NCI-H1048 (cell line): ENCODE data around the gene PPOX.

Experiments
- DNase-seq: peaks from one replicate; lab custom pipeline; 2025; lab: John Stamatoyannopoulos, UW

PPOX gene

DNA sequence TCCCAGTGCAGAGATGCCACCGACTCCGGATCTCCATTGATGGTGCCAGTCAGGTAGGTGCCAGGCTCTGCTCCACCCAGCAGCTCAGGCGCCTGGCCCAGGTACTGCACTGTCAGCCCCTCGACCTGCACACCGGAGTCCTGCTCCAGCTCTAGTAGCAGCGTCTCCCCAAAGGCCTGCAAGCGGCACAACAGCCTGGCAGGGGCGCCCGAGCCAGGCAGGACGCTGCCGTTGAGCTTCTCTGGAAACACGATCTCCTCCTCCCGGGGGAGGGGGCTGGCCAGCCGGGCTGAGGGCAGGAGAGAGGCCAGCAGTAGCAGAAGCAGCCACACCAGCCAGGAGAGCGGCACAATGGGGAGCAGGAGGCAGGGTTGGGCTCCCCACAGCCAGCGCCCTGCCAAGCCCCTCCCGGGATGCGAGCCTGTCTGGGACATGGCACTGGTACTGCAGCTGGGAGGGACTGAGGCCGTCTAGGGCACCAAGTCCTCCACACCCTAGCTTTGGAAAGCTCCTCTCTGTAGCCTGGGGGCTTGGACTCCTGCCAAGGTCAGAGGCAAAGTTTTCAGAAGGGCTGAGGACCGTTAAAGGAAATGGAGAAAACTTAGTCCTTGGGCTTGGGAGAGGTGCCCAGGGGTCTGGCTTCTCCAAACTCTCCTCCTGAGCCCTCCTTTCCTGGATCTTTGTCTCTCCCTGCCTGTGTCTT, 32.1 kb downstream of the PPOX start:
- no peak for DNase-seq

GRCh38 chr1:161198897-161199431, 32.7 kb downstream of the PPOX start, which contains the start of gene ADAMTS4:
TSS of gene ADAMTS4 (minus strand) at chr1:161199054. CDS start at chr1:161198627, 427 bp downstream.
- no peak for DNase-seq

DNA sequence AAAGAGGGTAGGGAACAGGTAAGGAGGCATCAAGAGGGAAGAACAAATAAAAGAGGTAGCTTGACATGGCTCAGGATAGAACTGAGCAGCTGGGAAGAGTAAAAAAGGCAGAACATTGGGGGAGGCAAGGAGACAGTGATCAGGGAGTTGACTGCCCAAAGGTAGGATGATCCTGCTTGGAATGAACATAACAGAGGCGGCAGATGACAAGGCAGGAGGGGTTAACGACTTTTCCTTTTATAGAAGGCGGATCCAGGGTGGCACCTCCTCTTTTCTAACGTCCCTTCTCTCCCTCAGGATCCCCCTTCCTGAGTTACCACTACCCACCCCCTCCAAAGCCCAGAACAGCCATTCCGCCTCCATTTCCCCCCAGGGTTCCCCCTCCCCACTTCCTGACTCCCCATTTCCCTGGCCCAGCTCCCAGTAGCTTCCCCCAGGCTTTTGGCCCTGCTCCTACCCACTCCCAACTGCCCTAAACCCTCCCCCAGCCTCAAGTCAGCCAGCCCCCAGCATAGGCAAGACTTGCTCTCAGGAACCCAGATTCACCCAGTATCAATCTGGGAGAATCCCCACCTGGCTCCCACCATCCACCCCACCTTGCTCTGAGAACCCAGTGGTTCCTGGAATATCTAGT, 33.4 kb downstream of the PPOX start:
- DNase-seq, result no peak

DNA sequence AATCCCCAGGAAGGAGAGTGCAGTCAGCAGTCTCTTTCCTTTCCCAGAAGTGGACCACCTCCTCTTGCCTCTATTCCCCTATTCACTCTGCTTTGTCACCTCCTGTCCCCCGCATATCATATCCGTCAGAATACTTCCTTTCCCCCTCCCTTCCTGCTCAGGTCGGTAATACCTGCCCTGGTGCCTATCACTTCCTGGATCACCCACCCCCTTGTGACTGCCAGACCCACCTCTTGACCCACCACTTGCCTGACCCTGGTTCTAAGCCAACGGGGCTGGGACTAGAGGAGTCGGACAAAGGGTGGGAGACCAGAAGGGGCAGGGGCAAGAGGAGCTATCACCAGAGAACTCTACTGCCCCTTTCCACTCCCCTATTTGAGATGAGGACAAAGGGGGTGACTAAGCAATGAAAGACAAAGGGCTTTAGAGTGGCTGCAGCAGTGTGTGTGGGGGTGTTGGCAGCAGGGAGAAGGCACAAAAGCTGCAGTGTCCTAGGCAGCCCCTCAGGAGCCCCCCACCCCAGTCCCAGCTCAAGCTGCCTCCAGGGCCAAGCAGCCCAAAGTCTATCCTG, 34.3 kb downstream of the PPOX start:
- DNase-seq, result no peak

DNA sequence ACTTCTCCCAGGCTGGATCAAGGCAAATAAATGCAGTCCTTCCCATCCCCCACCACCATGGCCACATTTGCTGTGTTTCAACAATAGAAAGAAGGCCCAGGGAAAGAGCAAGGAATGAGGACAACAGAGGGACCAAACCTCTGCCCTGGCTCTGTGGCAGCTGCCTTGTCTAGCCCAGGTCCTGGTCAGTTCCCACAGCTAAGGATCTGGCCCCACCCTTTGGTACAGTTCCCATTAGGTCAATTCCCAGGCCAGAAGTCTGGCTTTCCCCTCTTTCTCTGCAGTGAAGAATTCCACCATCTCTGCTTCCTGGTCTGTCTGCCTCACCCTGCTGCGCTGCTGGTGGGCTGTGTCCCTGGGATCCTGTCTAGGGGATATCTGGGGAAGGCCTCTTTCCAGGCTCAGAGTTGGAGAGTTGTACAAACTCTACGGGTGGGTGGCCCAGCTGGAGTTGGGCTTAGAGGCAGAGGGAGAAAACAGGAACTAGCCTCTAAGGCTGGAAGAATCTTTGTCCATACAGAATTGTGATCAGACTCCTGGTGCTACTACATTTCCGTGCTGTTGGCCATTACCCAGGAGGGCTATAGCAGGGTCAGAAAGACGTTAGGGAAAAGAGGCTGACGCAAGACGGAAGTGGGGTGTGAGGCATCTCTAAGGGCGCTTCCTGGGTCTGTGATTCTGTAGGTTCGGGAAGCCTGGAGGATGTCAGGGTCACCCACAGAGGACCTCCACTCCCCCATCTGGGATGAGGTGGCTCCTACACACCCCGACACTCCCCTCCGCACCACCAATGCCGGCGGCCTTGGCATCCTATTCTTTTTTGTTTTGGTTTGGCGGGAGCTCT, 35.0 kb downstream of the PPOX start:
- DNase-seq, result no peak

GRCh38 chr1:161201836-161202712, 35.8 kb downstream of the PPOX start, which contains the start of gene NDUFS2:
TSS of gene NDUFS2 (plus strand) at chr1:161202367. CDS start at chr1:161202386, 19 bp downstream.
- DNase-seq, result peak; percentile 99

DNA sequence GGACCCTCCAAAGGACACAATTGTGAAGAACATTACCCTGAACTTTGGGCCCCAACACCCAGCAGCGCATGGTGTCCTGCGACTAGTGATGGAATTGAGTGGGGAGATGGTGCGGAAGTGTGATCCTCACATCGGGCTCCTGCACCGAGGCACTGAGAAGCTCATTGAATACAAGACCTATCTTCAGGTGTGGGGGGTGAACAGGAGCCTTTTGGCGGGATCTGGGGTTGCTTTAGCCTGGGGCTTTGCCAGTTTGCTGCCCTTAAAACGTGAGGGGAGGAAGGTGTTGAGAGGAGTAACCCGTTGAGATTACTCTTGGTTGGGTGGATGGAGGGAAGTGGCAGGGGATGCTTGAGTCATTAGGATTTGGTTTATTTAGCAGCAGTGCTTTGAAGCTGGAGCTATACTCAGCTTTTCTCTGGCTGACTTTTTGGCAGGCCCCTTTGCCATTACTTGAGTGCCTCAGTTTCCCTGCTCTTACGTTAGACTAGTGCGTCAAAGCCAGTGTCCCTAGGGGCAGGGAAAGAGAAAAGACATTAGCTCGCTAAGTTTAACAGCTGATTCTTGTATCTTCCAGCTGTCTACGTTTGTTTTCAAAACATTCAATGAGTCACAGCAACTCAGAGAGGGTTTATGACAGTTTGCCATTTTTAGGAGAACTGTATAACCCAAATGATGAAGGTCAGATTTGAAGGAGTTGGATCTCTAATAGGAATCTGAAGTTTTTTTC, 40.4 kb downstream of the PPOX start:
- DNase-seq, result no peak

- DNase-seq, result no peak
Measured at GRCh38 chr1:161207173-161207572, 40.9 kb downstream of the PPOX start.

GRCh38 chr1:161209790-161210409, 43.7 kb downstream of the PPOX start:
- DNase-seq, result peak; percentile 39

DNA sequence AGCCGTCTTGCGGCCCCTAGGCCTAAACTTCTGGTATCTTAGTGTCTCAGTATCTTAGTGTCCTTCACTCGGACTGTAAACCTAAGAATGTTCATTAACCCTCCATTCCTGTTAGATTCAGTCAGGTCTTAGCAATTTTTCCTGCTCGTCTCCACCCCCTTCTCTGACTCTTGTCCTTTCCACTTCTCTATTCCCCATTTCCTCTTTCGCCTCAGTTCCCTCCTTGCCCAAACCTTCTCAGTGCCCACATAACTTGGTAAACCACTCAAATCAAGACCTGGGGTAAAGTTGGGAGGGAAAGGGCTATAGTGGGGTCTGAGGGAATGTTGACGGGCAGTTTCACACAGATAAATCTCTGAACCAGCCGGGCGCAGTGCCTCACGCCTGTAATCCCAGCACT, 48.1 kb downstream of the PPOX start:
- no peak for DNase-seq

GRCh38 chr1:161215076-161215475, 48.9 kb downstream of the PPOX start, which contains the start of gene FCER1G:
TSS of gene FCER1G (plus strand) at chr1:161215295. CDS start at chr1:161215322, 27 bp downstream.
- no peak for DNase-seq

DNA sequence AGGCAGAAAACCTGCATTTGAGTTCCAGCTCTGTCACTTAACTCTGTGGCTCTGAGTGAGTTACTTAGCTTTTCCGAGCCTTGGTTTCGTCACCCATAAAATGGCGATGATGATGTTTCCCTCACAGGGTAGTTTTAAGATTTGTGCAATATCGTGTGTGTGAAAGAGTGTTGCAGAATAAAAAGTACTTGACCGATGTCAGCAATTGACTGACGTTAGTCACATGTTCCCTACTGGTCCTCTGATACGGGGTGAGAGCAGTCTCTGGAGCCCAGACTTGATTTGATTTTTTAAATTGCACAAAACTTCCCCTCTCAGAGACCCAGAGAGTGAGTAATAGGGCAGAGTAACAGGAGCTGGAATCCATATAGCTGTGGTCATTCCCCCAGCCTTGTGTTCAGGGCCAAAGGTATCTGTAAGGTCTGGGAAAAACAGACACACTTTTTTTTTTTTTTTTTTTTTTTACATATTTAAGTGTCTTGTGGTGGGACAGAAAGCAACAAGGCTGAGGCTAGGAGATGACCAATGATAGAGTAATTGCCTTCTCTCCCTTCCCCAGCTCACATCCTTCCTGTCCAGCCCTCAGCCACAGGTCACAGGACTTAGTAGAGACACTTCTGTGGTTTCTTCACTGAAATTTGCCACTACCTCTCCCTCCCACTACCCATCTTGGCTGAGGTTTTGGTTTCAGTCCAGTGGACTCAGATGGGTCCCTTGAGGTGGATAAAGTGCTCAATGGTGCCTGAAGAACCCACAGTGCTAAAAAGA, 50.9 kb downstream of the PPOX start:
- no peak for DNase-seq

DNA sequence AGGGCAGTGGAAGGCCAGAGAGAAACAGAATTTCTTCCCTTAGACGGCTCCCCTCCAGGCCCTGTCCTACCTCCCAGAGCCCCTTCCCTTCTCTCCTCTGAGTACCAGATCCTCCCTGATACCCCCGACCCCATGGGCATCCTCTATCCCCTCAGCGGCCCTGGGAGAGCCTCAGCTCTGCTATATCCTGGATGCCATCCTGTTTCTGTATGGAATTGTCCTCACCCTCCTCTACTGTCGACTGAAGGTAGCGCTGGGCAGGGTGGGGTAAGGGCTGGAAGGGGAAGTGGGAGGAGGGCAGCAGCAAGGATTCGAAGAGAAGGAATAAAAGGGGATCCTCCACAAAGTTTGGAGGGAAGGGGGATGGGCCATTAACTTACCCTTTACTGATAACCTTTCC, 51.6 kb downstream of the PPOX start:
- no peak for DNase-seq

GRCh38 chr1:161218301-161219077, 52.3 kb downstream of the PPOX start:
- no peak for DNase-seq

DNA sequence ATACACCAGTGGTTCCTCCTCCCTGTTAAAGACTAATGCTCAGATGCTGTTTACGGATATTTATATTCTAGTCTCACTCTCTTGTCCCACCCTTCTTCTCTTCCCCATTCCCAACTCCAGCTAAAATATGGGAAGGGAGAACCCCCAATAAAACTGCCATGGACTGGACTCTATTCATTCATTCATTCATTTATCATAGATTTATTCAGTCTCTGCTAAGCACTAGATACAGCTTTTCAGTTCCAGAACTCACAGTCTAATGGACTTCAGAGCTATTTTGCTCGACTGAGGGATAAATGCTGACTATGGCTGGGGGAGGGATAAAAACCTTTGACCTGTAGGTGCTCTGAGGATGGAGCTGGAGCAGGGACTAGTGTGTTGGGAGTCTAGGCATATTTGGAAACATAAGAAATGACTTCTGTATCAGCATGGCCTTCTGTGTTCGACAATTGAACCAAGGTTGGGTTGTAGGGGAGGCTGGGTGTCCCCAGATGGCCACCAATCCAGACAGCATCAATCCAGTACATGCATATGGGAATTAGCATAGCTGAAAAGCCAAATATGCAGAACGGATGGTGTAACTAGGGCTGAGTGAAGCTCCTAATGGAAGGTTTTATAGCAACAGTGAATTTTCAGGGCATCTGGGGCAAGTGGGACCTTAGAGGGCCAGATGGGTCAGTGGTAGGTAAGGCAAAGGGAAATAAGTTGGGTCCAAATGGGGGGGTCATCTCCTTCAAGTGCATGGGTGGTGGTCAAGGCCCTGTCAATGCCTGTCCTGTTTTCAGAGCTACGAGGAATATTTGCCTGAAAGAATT, 53.1 kb downstream of the PPOX start:
- DNase-seq, result no peak

- no peak for DNase-seq
Measured at GRCh38 chr1:161220002-161220401, 53.8 kb downstream of the PPOX start.
